ENCODE data around the gene RYR1.
"Not testable (repeated sequence)": the region's sequence is repeated elsewhere in the genome, so short reads cannot be mapped to it uniquely, and the experiment has no call there.

The RYR1 gene

DNA sequence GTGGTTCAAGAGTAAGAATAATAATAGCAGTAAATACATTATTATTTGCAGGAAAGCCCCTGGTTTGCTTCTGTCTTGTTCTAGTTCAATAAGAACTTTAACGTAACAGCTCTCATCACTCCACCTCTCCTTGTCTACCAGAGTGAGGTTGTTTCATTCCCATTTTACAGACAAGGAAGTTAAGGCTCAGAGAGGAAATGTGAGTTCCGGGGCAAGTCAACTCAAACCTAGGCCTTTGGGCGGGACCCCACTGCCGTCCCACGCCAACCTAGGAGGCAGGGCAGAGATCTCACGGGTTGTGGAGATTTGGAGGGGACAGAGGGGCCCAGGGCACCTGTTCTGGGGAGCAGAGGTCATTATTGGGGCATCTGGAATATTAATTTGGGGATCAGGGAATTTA lies 182.8 kb downstream of the RYR1 start:
- no peak for DNase-seq (ENCODE audit: low spot score)

GRCh38 chr19:38617283-38617763 lies 183.8 kb downstream of the RYR1 start:
- no peak for DNase-seq (ENCODE audit: low spot score)

DNA sequence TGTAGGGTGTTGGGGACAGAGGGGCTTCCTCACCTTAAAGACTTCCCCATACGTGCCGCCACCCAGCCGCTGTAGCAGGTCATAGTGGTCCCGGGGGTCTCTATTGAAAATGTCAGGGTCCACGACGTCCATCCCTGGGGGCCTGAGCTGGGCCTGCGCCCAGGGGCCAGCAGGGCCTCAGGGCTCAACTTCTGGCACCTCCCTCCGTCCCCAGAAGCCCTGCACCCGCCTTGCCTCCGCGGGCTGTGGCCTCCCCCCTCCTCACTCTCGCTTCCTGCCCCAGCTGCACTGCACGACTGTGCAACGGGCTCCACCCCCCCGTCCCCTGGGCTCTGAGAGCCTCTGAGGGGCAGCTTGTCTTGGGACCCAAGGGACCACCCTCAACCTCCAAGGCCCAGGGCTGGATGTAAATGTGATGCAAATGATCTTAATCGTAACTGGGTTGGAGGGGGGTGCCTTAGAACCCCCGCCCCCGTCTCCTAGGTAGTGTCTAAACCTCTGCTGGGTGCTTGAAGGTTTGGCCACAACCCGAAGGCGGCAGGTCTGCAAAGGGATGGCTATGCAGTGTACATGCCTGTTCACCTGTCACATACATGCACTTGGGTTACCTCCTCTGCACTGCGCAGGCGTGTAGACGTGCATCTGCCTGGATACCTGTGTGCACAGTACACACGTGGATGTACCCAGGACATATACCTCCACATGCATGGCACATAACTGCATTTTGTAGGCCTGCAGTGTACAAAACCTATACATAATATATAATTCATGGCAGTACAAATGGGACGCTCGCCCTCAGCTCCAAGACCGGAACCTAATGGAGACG lies 184.5 kb downstream of the RYR1 start, which contains the start of gene MAP4K1:
MAP4K1 (minus strand) TSS at position 190 of the 826 bp plus-strand sequence; CDS start at position 132, 58 bp downstream.
- DNase-seq (ENCODE audit: low spot score) = peak; percentile 25

GRCh38 chr19:38618590-38619360 lies 185.3 kb downstream of the RYR1 start, which contains the start of gene EIF3K:
Gene EIF3K, plus strand, starts transcription at chr19:38619188. Its CDS starts 81 bp downstream, at chr19:38619269.
- peak; percentile 99 for DNase-seq (ENCODE audit: low spot score)

DNA sequence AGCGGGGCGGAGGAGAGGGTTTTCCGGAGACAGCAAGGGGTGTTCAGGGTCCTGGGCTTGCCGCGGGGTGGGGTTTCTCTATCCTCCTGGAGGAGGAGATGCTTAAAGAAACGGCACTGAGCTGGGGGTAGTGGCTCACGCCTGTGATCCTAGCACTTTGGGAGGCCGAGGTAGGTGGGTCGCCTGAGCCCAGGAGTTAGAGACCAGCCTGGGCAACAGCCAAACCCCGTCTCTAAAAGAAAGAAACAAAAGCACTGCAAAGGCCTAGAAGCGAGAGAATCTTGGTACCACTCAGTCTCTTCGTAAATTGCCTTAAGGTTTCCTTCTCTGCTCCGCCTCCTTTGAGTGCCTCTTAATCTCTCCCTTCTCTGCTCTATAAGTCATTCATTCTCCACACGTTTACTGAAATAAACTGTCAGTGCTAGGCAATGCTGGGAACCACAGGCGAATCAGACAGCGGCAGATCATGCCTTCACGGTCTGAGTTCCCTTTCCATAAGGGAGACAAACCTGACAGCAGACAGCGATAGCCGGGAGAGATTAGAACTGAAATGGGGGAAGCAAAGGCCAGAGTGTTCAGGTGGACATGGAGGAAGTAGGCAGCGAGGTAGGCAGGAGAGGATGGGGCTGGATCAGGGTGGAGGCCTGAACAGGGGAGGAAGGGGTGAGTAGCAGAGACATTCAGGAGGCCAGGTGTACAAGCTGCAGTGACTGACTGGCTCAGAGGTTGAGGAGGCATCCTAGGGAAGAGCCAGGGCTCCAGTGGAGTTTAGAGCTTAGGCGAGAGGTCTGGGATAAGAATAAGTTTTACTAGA lies 186.1 kb downstream of the RYR1 start:
- DNase-seq (ENCODE audit: low spot score) = no peak

- DNase-seq (ENCODE audit: low spot score) = no peak
These were observed 191.3 kb downstream of the RYR1 start for GRCh38 chr19:38624822-38625221.

GRCh38 chr19:38626401-38626800 lies 192.9 kb downstream of the RYR1 start:
- no peak for DNase-seq (ENCODE audit: low spot score)

DNA sequence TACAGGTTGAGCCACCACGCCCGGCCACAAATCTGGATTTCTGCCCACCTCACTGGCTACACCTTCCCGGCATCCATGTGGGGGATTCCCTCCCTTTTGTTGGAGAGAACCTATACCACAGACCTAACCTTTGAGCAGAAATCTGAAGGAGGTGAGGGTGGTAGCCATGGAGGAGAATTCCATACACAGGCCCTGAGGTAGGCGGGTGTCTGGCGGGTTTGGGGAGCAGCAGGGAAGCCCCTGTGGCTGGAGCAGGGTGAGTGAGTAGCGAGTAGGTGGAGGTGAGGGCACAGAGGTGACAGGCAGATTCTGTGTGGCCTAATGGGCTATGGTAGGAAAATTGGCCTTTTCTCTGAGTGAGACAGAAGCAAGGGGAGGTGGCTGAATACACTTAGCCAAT lies 196.1 kb downstream of the RYR1 start:
- no peak for DNase-seq (ENCODE audit: low spot score)

- not testable (repeated sequence) for DNase-seq (ENCODE audit: low spot score)
These were observed 197.8 kb downstream of the RYR1 start for GRCh38 chr19:38631301-38631700.

DNA sequence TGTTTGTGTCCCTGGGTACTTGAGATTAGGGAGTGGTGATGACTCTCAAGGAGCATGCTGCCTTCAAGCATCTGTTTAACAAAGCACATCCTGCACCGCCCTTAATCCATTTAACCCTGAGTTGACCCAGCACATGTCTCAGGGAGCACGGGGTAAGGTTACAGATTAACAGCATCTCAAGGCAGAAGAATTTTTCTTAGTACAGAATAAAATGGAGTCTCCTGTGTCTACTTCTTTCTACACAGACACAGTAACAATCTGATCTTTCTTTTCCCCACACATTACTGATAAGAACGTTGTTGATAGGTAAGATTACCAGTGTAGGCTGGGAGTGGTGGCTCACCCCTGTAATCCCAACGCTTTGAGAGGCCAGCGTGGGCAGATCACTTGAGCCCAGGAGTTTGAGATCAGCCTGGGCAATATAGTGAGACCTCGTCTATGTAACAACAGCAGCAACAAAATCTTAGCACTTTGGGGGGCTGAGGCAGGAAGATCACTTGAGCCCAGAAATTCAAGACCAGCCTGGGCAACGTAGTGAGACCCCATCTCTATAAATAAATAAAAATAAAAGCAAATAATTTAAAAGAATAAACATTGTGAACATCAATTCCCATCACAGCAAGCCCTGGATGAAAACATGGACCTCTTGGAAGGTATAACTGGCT lies 198.5 kb downstream of the RYR1 start:
- DNase-seq (ENCODE audit: low spot score) = not testable (repeated sequence)

DNA sequence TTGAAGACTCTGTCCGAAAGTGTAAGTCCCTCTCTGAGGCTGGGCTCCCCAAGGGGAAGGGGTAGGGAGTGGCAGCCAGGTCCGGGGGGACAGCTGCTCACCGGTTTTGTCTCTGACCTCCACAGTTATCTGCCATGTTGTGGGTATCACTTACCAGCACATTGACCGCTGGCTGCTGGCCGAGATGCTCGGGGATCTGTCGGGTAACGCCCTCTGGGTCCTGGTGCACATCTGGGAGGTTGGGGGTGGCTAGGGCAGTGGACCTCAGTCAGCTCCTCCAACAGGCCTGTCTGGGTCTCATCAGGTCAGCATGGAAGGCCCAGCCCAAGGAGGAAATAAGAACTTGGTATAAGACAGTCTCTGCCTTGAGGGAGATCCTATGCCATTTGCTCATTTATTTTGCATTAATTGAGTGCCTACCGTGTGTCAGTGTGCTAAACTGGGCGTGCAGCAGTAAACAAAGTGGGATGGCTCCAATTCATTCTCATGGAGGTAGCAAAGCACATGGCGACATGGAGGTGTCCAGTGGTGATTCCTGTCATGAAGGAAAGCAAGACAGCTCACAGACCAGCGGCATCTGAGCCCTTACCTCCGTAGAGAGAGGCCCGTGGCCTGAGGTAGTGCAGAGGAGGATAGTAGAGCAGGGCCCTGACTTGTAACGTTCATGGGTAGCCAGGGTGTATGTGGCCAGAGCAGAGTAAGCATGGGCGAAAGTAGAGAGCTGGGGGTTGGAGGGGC lies 199.2 kb downstream of the RYR1 start:
- DNase-seq (ENCODE audit: low spot score) = no peak

DNA sequence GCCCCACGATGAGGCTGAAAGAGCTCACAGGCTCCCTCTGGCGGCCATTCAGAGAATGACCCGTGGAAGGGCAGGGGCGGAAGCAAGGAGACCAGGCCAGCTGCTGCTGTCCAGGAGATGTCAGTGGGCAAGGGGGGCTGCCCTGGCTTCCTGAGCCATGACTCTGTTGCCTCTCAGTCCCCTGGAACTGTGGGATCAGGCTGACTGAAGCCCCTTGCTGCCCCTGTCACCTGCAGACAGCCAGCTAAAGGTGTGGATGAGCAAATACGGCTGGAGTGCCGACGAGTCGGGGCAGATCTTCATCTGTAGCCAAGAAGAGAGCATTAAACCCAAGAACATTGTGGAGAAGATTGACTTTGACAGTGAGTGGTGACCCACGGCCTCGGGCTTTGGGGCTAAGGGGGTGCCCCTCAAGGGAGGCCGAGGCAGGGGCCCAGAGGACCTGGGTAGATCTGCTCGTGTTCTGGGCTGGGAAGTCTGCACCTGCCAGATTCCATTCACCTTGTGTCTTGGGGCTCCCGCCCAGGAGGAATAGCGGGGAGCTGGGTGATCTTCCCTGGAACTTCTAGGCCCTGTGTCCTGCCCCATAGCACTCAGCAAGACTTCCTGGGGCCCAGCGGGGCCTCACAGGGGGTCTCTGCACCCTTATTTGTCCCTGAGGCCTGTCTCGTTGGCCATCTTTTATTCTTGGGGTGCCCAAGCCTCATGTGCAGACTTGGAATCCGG lies 201.4 kb downstream of the RYR1 start:
- no peak for DNase-seq (ENCODE audit: low spot score)

DNA sequence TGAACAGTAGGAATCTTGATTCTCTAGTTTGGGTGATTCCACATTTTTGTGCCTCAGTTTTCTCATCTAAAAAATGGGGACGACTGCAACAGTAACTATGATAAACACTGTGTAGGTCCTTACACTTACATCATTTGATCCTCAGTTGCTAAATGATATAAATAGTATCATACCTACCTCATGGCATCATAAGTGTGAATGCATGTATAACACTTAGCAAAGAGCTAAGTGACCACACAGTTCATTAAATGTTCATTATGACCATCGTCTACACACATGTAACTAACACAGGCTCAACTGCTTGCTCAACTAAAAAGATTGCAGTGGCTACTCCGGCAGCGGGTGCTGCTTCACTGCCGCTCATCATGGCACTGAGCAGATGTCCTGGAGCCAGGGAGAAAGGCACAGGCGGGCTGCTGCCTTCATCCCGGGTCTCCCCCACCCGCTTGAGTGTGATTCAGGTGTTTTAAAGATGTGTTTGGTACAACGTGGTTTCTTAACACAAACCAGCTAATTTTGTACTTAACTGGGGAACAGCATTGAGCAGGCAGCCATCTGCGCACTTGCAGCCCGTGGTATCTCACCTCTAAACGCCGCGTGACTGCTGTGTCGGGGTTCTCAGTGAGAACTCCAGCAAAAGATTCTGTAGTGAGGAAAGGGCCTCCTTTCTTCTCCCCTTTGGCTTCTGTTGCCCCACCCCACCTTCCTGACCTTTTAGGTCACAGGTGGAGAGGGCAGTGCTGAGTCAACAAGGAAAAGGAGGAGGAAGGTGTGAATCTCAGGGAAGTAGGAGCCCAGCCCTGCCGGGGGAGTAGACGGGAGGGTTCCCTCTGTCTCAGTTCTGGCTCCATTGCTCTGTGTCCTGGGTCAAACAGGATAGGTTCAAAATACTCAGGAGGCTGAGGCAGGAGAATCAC lies 202.2 kb downstream of the RYR1 start:
- DNase-seq (ENCODE audit: low spot score) = no peak
